Lung (tissue), 13 donors: ENCODE results near the gene COPG2. TPM values are rescaled to one million over a fixed set of nuclear protein-coding genes. Genes with fewer than 3 reads are reported as not detected.

Experiments used
- ATAC-seq: fragments of 200-7000 bp; cut with Tn5 transposase; one replicate; pipeline ENCODE4 v1.9.1; 2020; ENCODE audit warnings: moderate number of reproducible peaks; ENCODE audit not compliant: insufficient read depth, low FRiP score
- DNase-seq, 3 donors: peaks; one replicate each; pipeline ENCODE4 v3.0.0-alpha.2; 2013 to 2017
- H3K27ac ChIP-seq, 2 donors: one replicate each; pipeline ENCODE4 v1.5.1; 2013; ENCODE audit warnings: mild to moderate bottlenecking in 2 of 2, moderate library complexity in 2 of 2, control low read depth in 1 of 2, inconsistent platforms in 1 of 2, low read depth in 1 of 2, low read length in 1 of 2
- H3K27me3 ChIP-seq, 3 donors: one replicate each; pipeline ENCODE4 v1.5.1; 2013; ENCODE audit warnings: low read length in 2 of 3; ENCODE audit not compliant: control insufficient read depth in 3 of 3, insufficient read depth in 3 of 3
- H3K36me3 ChIP-seq, 4 donors: one replicate each; pipeline ENCODE4 v1.5.1; 2013; ENCODE audit warnings: low read length in 4 of 4, mild to moderate bottlenecking in 1 of 4, moderate library complexity in 1 of 4; ENCODE audit not compliant: control insufficient read depth in 4 of 4, insufficient read depth in 4 of 4
- H3K4me1 ChIP-seq, 5 donors: one replicate each; pipeline ENCODE4 v1.5.1; 2013; ENCODE audit warnings: low read length in 5 of 5, mild to moderate bottlenecking in 2 of 5, moderate library complexity in 1 of 5; ENCODE audit not compliant: control insufficient read depth in 5 of 5, insufficient read depth in 5 of 5
- H3K4me3 ChIP-seq: one replicate; pipeline ENCODE4 v1.5.1; 2013; ENCODE audit warnings: mild to moderate bottlenecking, control low read depth, moderate library complexity
- H3K9ac ChIP-seq, 2 donors: one replicate each; pipeline ENCODE4 v1.5.1; 2013; ENCODE audit warnings: low read length in 2 of 2, control low read depth in 1 of 2; ENCODE audit not compliant: insufficient read depth in 1 of 2
- H3K9me3 ChIP-seq, 4 donors: one replicate each; pipeline ENCODE4 v1.5.1; 2013; ENCODE audit warnings: low read length in 3 of 4, mild to moderate bottlenecking in 1 of 4, moderate library complexity in 1 of 4; ENCODE audit not compliant: control insufficient read depth in 4 of 4, insufficient read depth in 3 of 4
- WGBS, 2 donors: extraction: QIAGEN DNeasy Blood & Tissue Kit; methylation state at CpG; one replicate each; pipeline ENCODE4 v1.1.7; 2013; 5-methylcytosine and 5-hydroxymethylcytosine counted together
- polyA plus RNA-seq, 2 donors: library from polyadenylated mRNA; stranded (reverse); fragments of 200-250 nt; gene quantifications; one replicate each; pipeline ENCODE4 v1.2.1, GENCODE V29; 2013
- small RNA-seq: library from RNA; depleted of rRNA; stranded (forward); fragments of <200 nt; gene quantifications from one replicate; pipeline ENCODE3, GENCODE V24; 2014; ENCODE audit warnings: low replicate concordance
- total RNA-seq, 2 donors: library from RNA; depleted of rRNA in 1 of 2; stranded (reverse); fragments of >200 nt in 1 of 2; gene quantifications; one replicate each; pipeline ENCODE4 v1.2.1, GENCODE V29; 2014 to 2021
- TF ChIP-seq, protein P1 (sequence below): IDR thresholded peaks from 2 replicates; pipeline ENCODE4 v1.5.1; 2012; ENCODE audit warnings: mild to moderate bottlenecking; ENCODE audit errors: control extremely low read depth, extremely low read depth
- donor health status: control.
- donor health status: control.
- donor health status: Bipolar disorder and iron deficiency.
- donor health status: healthy.
- donor health status: DM: yes; HTN: yes; CAD: no.

COPG2 gene
- total and polyA plus RNA-seq, 4 donors, result 8.9 to 29.3 (median 16.8) TPM

DNA sequence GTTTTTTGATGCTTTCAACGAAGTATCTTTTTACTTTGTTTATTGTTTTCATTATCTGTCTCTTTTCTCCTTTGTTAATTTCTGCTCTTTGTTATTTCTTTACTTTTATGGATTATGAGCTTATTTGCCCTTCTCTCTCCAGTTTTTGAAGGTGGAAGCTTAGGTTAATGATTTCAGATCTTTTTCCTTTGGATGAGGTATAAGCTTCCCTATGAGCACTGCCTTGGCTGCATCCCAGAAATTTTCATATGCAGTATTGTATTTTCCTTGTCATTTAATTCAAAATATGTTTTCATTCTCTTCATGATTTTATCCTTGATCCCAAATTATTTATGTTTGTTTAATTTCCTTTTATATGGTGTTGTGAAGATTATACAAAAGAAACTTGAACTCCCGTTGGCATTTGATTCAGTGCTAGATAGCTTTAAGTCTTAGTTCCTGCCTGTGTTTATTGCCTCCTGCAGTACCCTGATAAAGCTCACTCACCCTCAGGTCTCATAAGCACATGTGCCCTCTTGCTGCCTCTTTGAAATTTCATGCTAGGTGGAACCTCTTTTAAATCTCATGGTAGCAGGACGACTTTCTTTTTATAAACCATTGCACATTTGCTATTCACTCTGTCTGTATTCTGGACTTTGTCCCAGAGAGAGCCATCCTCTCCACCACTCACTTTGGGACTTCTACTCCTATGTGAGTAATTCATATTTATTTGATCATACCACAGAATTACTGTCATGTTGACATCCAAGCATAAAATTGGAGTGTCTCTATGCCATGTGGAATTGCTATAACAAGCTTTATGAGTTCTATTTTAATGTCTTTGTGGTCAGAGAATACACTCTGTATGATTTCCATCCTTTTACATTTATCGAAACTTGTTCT, 204.8 kb downstream of the COPG2 start:
- no peaks in the 10 kb centered on the region for H3K27me3 ChIP-seq
- WGBS, 2 donors, result 55 to 58% methylated on average over 4 of the region's 4 CpGs
- H3K9ac ChIP-seq, result no peak overlapping the region
- H3K27ac ChIP-seq, result no peak overlapping the region
- H3K36me3 ChIP-seq, result no peaks in the 10 kb centered on the region
- no peaks in the 10 kb centered on the region for H3K4me1 ChIP-seq
- DNase-seq, result peak in 1 of 3 donors; percentile 47
- no peak for ATAC-seq
- no peak overlapping the region for H3K4me3 ChIP-seq
- TF ChIP-seq, protein P1, sequence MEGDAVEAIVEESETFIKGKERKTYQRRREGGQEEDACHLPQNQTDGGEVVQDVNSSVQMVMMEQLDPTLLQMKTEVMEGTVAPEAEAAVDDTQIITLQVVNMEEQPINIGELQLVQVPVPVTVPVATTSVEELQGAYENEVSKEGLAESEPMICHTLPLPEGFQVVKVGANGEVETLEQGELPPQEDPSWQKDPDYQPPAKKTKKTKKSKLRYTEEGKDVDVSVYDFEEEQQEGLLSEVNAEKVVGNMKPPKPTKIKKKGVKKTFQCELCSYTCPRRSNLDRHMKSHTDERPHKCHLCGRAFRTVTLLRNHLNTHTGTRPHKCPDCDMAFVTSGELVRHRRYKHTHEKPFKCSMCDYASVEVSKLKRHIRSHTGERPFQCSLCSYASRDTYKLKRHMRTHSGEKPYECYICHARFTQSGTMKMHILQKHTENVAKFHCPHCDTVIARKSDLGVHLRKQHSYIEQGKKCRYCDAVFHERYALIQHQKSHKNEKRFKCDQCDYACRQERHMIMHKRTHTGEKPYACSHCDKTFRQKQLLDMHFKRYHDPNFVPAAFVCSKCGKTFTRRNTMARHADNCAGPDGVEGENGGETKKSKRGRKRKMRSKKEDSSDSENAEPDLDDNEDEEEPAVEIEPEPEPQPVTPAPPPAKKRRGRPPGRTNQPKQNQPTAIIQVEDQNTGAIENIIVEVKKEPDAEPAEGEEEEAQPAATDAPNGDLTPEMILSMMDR, result no peak
- peaks cover 0 to 5% (median 1%) of the 10 kb centered on the region in 4 donors for H3K9me3 ChIP-seq

DNA sequence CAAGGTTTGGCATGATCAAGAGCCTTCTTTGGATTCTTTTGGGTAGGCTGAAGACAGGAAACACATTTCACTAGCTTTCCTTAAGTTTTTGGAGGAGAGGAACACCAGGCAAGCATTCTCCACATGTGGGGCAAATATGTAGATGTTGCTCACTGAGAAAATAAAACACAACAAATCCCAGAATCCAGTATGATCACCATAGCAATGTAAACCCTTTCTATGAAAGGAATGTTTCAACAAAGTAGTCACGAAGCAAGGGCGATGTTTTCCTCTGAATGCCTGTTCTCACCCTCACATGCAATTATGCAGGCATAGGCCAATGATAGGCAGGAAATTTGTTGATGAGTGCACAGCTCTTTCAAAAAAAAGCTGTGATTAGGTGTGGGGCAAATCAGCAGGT, 207.3 kb downstream of the COPG2 start:
- no peak overlapping the region for H3K27ac ChIP-seq
- no peak overlapping the region for H3K4me3 ChIP-seq
- TF ChIP-seq, protein P1, result no peak
- ATAC-seq, result no peak
- DNase-seq, result no peak
- H3K27me3 ChIP-seq, result no peaks in the 10 kb centered on the region
- H3K9me3 ChIP-seq, result peaks cover 0 to 5% (median 1%) of the 10 kb centered on the region in 4 donors
- H3K36me3 ChIP-seq, result no peaks in the 10 kb centered on the region
- H3K4me1 ChIP-seq, result no peaks in the 10 kb centered on the region
- no peak overlapping the region for H3K9ac ChIP-seq
- WGBS, 2 donors, result 42 to 95% methylated on average over 2 of the region's 2 CpGs

DNA sequence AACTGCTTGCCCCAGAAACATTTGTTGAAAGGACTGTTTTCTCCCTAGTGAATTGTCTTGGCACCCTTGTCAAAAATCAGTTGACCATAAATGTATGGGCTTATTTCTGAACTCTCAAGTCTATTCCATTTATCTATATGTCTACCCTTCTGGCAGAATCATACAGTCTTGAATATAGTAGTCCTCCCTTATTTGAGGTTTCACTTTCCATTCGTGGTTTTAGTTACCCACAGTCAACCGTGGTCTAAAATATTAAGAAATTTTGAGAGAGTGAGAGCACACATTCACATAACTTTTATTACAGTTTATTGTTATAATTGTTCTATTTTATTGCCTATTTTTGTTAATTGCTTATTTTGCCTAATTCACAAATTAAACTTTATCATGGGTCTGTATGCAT, 210.3 kb downstream of the COPG2 start:
- TF ChIP-seq, protein P1, result no peak
- ATAC-seq (no peak), DNase-seq (no peak)
- Histone ChIP-seq H3K4me1 (peaks cover 0 to 1% (median 0%) of the 10 kb centered on the region in 5 donors), H3K27ac (no peak overlapping the region), H3K4me3 (no peak overlapping the region), H3K9ac (no peak overlapping the region), H3K9me3 (peaks cover 0 to 5% (median 1%) of the 10 kb centered on the region in 4 donors), H3K36me3 (no peaks in the 10 kb centered on the region), H3K27me3 (no peaks in the 10 kb centered on the region)
- WGBS, 2 donors, result 37 to 53% methylated on average over 2 of the region's 2 CpGs

Small RNAs within 50 kb of the gene (small RNA-seq; reads per million reads assigned to genes)
- gene MIR335 (not detected), gene RF02148 (not detected), gene RF02149 (not detected), gene RF02150 (not detected), gene RNA5SP246 (0.19 reads per million, percentile 7 among the genes with 10 or more reads in this experiment)

Other genes with a start within 250 kb of the COPG2 start
- gene CEP41, start 227.7 kb downstream of the COPG2 start, total RNA-seq, result 10 to 100 TPM; 14.6 to 15.3 TPM
- gene CEP41, start 227.7 kb downstream of the COPG2 start, polyA plus RNA-seq, result 1 to 10 TPM; 3.7 to 8.6 TPM
- 100 to 1,000 TPM in 1 of 2 donors, 10 to 100 TPM in 1; 47.9 to 195 TPM for gene MEST, start 176.7 kb downstream of the COPG2 start, total RNA-seq
- gene MEST, start 176.7 kb downstream of the COPG2 start, polyA plus RNA-seq, result 10 to 100 TPM; 22.3 to 91.1 TPM
- not detected for gene TSGA13, start 17.8 kb upstream of the COPG2 start, total RNA-seq
- not detected for gene TSGA13, start 17.8 kb upstream of the COPG2 start, polyA plus RNA-seq
- under 1 TPM; 0.26 to 0.31 TPM for gene KLF14, start 65.5 kb upstream of the COPG2 start, total RNA-seq
- under 1 TPM in 1 of 2 donors, not detected in 1; 0.30 TPM for gene KLF14, start 65.5 kb upstream of the COPG2 start, polyA plus RNA-seq